ENCODE data around the gene CHRNB1.

CHRNB1 gene

GRCh38 chr17:7486181-7486580 lies 41.3 kb downstream of the CHRNB1 start:
- DNase-seq, result no peak

GRCh38 chr17:7490144-7490543 lies 45.3 kb downstream of the CHRNB1 start:
- no peak for DNase-seq

- DNase-seq, result no peak
These were observed 46.7 kb downstream of the CHRNB1 start for GRCh38 chr17:7491583-7491982.

GRCh38 chr17:7493941-7494340 lies 49.1 kb downstream of the CHRNB1 start:
- DNase-seq, result no peak

GRCh38 chr17:7495906-7496434 lies 51.1 kb downstream of the CHRNB1 start:
- no peak for DNase-seq

- DNase-seq, result no peak
These were observed 51.8 kb downstream of the CHRNB1 start for GRCh38 chr17:7496470-7497183.

GRCh38 chr17:7497228-7497627 lies 52.4 kb downstream of the CHRNB1 start:
- DNase-seq, result no peak

- DNase-seq, result no peak
These were observed 52.8 kb downstream of the CHRNB1 start for GRCh38 chr17:7497636-7498035.

GRCh38 chr17:7499161-7499560 lies 54.3 kb downstream of the CHRNB1 start:
- no peak for DNase-seq

- no peak for DNase-seq
These were observed 56.9 kb downstream of the CHRNB1 start for GRCh38 chr17:7501729-7502128.

- DNase-seq, result no peak
These were observed 57.4 kb downstream of the CHRNB1 start for GRCh38 chr17:7502171-7502847.

GRCh38 chr17:7502987-7503386 lies 58.1 kb downstream of the CHRNB1 start:
- DNase-seq, result no peak

GRCh38 chr17:7503521-7503920 lies 58.7 kb downstream of the CHRNB1 start:
- DNase-seq, result no peak
